Smooth muscle cell (in vitro differentiated cells): ENCODE data around the gene DOCK9. TPM values are rescaled to one million over a fixed set of nuclear protein-coding genes. Genes with fewer than 3 reads are reported as not detected.

Source experiments
- DNase-seq: peaks from one replicate; lab custom pipeline; 2025; ENCODE audit not compliant: unreplicated experiment; lab: John Stamatoyannopoulos, UW
- H2AFZ ChIP-seq: fragments of 200-600 bp; sonication (generic); 2 replicates; pipeline ENCODE4 v1.6.0; 2016; ENCODE audit warnings: antibody characterized with exemption, low read depth, mild to moderate bottlenecking
- H3F3A ChIP-seq: fragments of 200-600 bp; sonication (generic); 2 replicates; pipeline ENCODE4 v1.6.0; 2017; ENCODE audit warnings: antibody characterized with exemption, low read depth
- H3K27ac ChIP-seq: fragments of 200-600 bp; sonication (generic); 2 replicates; pipeline ENCODE4 v1.5.1; 2016; ENCODE audit warnings: low read depth, mild to moderate bottlenecking
- H3K27me3 ChIP-seq: fragments of 200-600 bp; sonication (generic); 2 replicates; pipeline ENCODE4 v1.6.1; 2016; ENCODE audit warnings: low read depth, mild to moderate bottlenecking
- H3K36me3 ChIP-seq: fragments of 200-600 bp; sonication (generic); 2 replicates; pipeline ENCODE4 v1.5.1; 2016; ENCODE audit warnings: low read depth
- H3K4me1 ChIP-seq: fragments of 200-600 bp; sonication (generic); 2 replicates; pipeline ENCODE4 v1.5.1; 2016; ENCODE audit warnings: low read depth
- H3K4me2 ChIP-seq: fragments of 200-600 bp; sonication (generic); 2 replicates; pipeline ENCODE4 v1.6.0; 2016; ENCODE audit warnings: mild to moderate bottlenecking
- H3K4me3 ChIP-seq: fragments of 200-600 bp; sonication (generic); 2 replicates; pipeline ENCODE4 v1.5.1; 2016; ENCODE audit warnings: mild to moderate bottlenecking
- H3K79me2 ChIP-seq: fragments of 200-600 bp; sonication (generic); 2 replicates; pipeline ENCODE4 v1.6.0; 2016; ENCODE audit warnings: low read depth, mild to moderate bottlenecking
- H3K9ac ChIP-seq: fragments of 200-600 bp; sonication (generic); 2 replicates; pipeline ENCODE4 v1.6.0; 2016; ENCODE audit warnings: low read depth
- H3K9me3 ChIP-seq: fragments of 200-600 bp; sonication (generic); replicated peaks from 2 replicates; pipeline ENCODE4 v1.5.1; 2016; ENCODE audit warnings: low read depth
- H4K20me1 ChIP-seq: fragments of 200-600 bp; sonication (generic); 2 replicates; pipeline ENCODE4 v1.6.0; 2016; ENCODE audit warnings: low read depth
- WGBS: methylation state at CpG from one replicate; pipeline ENCODE4 v1.1.7; 2016; ENCODE audit warnings: low lambda C conversion rate; 5-methylcytosine and 5-hydroxymethylcytosine counted together
- polyA plus RNA-seq: library from polyadenylated mRNA; unstranded; fragments of >200 nt; fragmentation: Nextera tagmentation; extraction: Ambion mirVana; gene quantifications from 2 replicates; pipeline ENCODE4 v1.2.1, GENCODE V29; 2016
- small RNA-seq: library from RNA; depleted of rRNA; stranded (forward); fragments of <200 nt; gene quantifications from one replicate; pipeline ENCODE3, GENCODE V24; 2014
- total RNA-seq: library from RNA; depleted of rRNA; stranded (reverse); fragments of >200 nt; gene quantifications from 2 replicates; pipeline ENCODE4 v1.2.3, GENCODE V29; 2014
- TF ChIP-seq, protein P1 (sequence below): fragments of 200-600 bp; sonication (generic); IDR thresholded peaks from 2 replicates; pipeline ENCODE4 v1.5.1; 2017; ENCODE audit warnings: borderline replicate concordance, mild to moderate bottlenecking, antibody characterized with exemption; ENCODE audit not compliant: insufficient read depth, poor library complexity, severe bottlenecking

The DOCK9 gene
- total and polyA plus RNA-seq, 2 experiments from 2014 or later = 5.7 to 25.1 TPM

DNA sequence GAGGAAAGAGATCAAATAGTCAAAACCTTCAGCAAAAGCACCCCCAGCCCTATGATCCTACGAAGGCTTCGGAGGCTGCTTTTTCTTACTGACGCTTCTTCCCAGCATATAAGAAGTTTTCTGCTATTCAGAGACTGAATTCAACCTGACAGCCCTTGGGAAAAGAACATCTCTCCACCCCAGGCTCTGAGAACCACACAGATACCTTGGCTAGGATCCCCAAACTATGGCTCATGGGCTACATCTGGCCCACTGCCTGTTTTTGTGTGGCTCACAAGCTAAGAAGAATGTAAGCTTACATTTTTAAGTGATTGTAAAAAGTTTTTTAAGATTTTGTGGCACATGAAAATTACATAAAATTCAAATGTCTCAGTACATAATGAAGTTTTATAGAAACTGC lies 228.4 kb downstream of the DOCK9 start:
- H3K9ac ChIP-seq = no peak overlapping the region
- H3K4me1 ChIP-seq = no peaks in the 10 kb centered on the region
- H3K36me3 ChIP-seq = no peaks in the 10 kb centered on the region
- no peak overlapping the region for H2AFZ ChIP-seq
- H3K79me2 ChIP-seq = no peaks in the 10 kb centered on the region
- no peak overlapping the region for H3K4me3 ChIP-seq
- H3K27me3 ChIP-seq = peaks cover 47% of the 10 kb centered on the region
- TF ChIP-seq, protein P1, sequence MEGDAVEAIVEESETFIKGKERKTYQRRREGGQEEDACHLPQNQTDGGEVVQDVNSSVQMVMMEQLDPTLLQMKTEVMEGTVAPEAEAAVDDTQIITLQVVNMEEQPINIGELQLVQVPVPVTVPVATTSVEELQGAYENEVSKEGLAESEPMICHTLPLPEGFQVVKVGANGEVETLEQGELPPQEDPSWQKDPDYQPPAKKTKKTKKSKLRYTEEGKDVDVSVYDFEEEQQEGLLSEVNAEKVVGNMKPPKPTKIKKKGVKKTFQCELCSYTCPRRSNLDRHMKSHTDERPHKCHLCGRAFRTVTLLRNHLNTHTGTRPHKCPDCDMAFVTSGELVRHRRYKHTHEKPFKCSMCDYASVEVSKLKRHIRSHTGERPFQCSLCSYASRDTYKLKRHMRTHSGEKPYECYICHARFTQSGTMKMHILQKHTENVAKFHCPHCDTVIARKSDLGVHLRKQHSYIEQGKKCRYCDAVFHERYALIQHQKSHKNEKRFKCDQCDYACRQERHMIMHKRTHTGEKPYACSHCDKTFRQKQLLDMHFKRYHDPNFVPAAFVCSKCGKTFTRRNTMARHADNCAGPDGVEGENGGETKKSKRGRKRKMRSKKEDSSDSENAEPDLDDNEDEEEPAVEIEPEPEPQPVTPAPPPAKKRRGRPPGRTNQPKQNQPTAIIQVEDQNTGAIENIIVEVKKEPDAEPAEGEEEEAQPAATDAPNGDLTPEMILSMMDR = no peak
- no peaks in the 10 kb centered on the region for H4K20me1 ChIP-seq
- DNase-seq = no peak
- no peak overlapping the region for H3K4me2 ChIP-seq
- 65% methylated on average over 3 of the region's 3 CpGs for WGBS
- H3F3A ChIP-seq = no peaks in the 10 kb centered on the region
- H3K27ac ChIP-seq = no peak overlapping the region
- H3K9me3 ChIP-seq = no peaks in the 10 kb centered on the region

DNA sequence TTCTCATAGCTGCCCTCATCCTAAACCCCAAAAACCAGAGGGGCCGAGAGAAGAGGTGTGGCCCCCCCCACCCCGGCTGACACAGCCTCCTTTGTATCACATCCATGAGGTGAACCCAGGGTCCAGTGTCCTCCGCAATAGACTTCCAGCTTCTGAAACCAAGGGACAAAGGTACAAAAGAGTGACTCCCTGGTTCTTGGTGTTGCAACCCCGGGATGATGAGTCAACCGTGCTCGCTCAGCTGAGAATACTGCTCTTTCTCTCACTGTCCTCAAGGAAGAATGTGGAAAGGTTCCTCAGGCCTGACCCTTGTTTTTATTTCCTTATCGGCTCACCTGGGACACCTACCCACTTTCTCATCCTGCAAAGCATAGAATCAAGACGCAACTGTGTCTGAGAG lies 230.9 kb downstream of the DOCK9 start:
- H3K9ac ChIP-seq = no peak overlapping the region
- TF ChIP-seq, protein P1 = no peak
- peaks cover 25% of the 10 kb centered on the region for H3K27me3 ChIP-seq
- no peak overlapping the region for H2AFZ ChIP-seq
- no peaks in the 10 kb centered on the region for H4K20me1 ChIP-seq
- H3K9me3 ChIP-seq = no peaks in the 10 kb centered on the region
- H3K27ac ChIP-seq = no peak overlapping the region
- no peaks in the 10 kb centered on the region for H3K4me1 ChIP-seq
- no peaks in the 10 kb centered on the region for H3K36me3 ChIP-seq
- H3K4me2 ChIP-seq = no peak overlapping the region
- no peaks in the 10 kb centered on the region for H3K79me2 ChIP-seq
- 82% methylated on average over 8 of the region's 8 CpGs for WGBS
- no peak for DNase-seq
- H3K4me3 ChIP-seq = no peak overlapping the region
- no peaks in the 10 kb centered on the region for H3F3A ChIP-seq

Small RNA genes within 50 kb of the gene (small RNA-seq; reads per million reads assigned to genes)
- gene AL161420.1 (0.13 reads per million), gene RNU6-83P (not detected)

Other genes with a start within 250 kb of the DOCK9 start
- gene SLC15A1, start 225.4 kb downstream of the DOCK9 start, total RNA-seq = 0.31 and 0.72 TPM in 2 replicates
- gene SLC15A1, start 225.4 kb downstream of the DOCK9 start, polyA plus RNA-seq = 0.13 and 0.56 TPM in 2 replicates
- 58.4 and 69.9 TPM in 2 replicates for gene UBAC2, start 222.8 kb upstream of the DOCK9 start, total RNA-seq
- 74.0 and 85.3 TPM in 2 replicates for gene UBAC2, start 222.8 kb upstream of the DOCK9 start, polyA plus RNA-seq